Camera-type eye (tissue), 1 donor: ENCODE measurements around the gene PUS1. TPM values are rescaled to one million over a fixed set of nuclear protein-coding genes. Genes with fewer than 3 reads are reported as not detected.

ENCODE experiments used
- total RNA-seq: library from RNA; depleted of rRNA; stranded (reverse); fragments of >200 nt; gene quantifications from one replicate; pipeline ENCODE4 v1.2.3, GENCODE V29; 2014

PUS1 gene
- total RNA-seq = 9.0 TPM

DNA sequence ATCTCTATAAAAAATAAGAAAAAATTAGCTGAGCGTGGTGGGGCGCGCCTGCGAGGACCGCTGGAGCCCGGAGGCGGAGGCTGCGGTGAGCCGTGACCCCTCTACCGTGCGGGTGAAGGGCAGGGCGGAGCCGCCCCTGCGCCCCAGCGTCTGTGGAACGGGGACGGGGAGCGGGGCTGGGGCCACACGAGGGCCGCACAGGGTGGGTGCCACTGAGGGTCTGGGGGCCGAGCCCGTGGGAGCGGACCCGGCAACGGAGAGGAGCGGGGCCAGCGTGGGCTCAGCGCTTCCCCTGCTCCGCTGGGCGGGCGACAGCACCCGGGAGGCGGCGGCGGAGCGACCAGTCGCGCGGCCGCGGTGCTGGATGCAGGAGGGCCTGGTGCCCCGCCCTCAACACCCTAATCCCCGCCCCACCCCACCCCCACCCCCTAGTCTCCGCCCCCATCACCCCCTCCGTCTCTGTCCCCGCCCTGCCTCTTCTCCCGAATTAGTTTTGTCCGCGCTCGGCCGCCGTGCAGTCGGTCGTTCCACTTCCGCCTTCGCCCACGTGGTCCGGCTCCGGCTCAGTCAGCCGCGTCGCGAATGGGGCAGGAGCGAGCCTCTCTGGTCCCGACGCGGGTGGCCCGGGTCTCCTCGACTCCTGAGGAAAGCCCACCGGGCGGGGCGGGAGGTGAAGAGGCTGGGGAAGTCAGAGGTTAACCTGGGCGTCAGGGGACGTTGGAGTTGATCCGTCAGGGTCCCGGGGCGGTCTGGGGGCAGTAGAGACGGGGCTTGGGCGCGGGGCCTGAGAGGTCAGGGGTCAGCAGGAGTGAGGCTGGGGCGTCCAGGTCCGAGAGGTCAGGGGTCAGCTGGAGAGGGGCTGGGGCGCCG lies at the start of gene PUS1:
PUS1 (plus strand) TSS at position 566 of the 870 bp plus-strand sequence. CDS start 447 bp downstream, outside the sequence.

GRCh38 chr12:131894313-131894860 lies 34.7 kb upstream of the PUS1 start, which contains the start of gene ULK1:
Gene ULK1 (plus strand): TSS chr12:131894622. CDS start chr12:131895002, 380 bp downstream.

DNA sequence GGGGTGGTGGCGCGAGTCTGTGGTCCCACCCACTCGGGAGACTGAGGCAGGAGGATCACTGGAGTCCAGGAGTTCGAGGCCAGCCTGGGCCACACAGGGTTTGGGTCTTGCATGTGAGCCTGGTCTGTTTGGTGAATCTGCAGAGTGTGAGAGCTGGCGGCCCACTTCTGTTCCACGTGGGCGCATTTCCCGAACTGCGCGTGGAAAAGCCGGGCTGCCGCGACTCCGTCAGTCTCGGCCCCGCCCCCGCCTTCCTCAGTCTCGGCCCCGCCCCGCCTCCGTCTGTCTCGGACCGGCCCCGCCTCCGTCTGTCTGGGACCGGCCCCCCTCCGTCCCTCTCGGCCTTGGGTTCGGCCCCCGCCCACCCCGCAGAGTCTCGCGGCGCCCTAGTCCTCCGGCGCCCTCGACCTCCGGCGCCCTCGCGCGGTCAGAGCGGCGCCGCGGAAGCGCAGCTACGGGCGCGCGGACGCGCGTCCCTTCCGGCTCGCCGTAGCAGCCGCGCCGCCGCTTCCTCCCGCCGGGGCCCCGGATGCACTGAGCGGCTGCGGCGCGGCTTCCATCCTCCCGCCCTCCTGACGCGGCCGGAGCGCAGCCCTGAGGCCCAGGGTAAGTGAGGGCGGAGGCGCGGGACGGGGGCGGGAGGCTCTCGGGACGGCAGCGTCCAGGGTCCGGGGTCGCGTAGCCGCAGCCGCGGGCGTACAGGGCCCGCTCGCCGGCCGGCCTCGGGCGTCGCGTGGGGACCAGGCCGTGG lies 20.5 kb downstream of the PUS1 start, which contains the start of gene EP400:
EP400 (plus strand) TSS at position 512 of the 751 bp plus-strand sequence. CDS start 10,678 bp downstream, outside the sequence.

Other genes starting within 250 kb of the PUS1 start
- gene SFSWAP, start 218.2 kb upstream of the PUS1 start, total RNA-seq = 55.6 TPM
- 22.9 TPM for gene MMP17, start 100.9 kb upstream of the PUS1 start, total RNA-seq
- gene ULK1, start 34.7 kb upstream of the PUS1 start, total RNA-seq = 30.1 TPM
- 44.3 TPM for gene EP400, start 20.7 kb downstream of the PUS1 start, total RNA-seq
- gene DDX51, start 215.0 kb downstream of the PUS1 start, total RNA-seq = 16.9 TPM
- 7.6 TPM for gene NOC4L, start 215.2 kb downstream of the PUS1 start, total RNA-seq